ENCODE results near the gene FEZF1. TPM values are rescaled to one million over a fixed set of nuclear protein-coding genes. Genes with fewer than 3 reads are reported as not detected.

FEZF1 gene
- total and polyA plus RNA-seq, 4 donors = 0.04 to 0.18 TPM; not detected in 2

DNA sequence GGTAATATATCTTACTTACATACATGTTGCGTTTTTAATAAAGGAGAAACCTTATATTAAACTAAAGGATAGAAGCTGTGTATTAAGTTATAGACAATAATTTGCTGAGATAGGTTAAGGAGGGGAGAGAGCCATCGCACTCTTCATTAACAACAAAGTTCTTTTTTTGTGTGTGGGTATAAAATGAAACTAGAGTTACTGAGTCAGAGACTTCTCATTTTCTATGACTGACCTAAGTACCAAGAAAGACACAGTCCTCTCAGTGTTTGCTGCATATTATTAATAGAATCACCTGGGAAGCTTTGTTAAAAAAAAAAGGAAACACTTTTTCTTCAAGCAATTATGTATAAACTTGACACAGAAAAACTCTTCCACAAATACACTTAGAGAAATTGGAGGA lies 31.4 kb downstream of the FEZF1 start:
- ATAC-seq (ENCODE audit: insufficient read depth, low FRiP score) = no peak
- H3K4me1 ChIP-seq (ENCODE audit: control insufficient read depth in 5 of 5, insufficient read depth in 5 of 5, low read length in 5 of 5) = no peaks in the 10 kb centered on the region
- H3K9ac ChIP-seq (ENCODE audit: insufficient read depth in 1 of 2, low read length in 2 of 2) = no peak overlapping the region
- no peak overlapping the region for H3K4me3 ChIP-seq
- 87 to 89% methylated on average over 2 of the region's 2 CpGs for WGBS, 2 donors
- H3K36me3 ChIP-seq (ENCODE audit: control insufficient read depth in 4 of 4, insufficient read depth in 4 of 4, low read length in 4 of 4) = no peaks in the 10 kb centered on the region
- H3K9me3 ChIP-seq (ENCODE audit: control insufficient read depth in 4 of 4, insufficient read depth in 3 of 4, low read length in 3 of 4) = peaks cover 0 to 2% (median 0%) of the 10 kb centered on the region in 4 donors
- DNase-seq = no peak
- no peak overlapping the region for H3K27ac ChIP-seq (ENCODE audit: low read depth in 1 of 2, low read length in 1 of 2)
- TF ChIP-seq, protein P1, sequence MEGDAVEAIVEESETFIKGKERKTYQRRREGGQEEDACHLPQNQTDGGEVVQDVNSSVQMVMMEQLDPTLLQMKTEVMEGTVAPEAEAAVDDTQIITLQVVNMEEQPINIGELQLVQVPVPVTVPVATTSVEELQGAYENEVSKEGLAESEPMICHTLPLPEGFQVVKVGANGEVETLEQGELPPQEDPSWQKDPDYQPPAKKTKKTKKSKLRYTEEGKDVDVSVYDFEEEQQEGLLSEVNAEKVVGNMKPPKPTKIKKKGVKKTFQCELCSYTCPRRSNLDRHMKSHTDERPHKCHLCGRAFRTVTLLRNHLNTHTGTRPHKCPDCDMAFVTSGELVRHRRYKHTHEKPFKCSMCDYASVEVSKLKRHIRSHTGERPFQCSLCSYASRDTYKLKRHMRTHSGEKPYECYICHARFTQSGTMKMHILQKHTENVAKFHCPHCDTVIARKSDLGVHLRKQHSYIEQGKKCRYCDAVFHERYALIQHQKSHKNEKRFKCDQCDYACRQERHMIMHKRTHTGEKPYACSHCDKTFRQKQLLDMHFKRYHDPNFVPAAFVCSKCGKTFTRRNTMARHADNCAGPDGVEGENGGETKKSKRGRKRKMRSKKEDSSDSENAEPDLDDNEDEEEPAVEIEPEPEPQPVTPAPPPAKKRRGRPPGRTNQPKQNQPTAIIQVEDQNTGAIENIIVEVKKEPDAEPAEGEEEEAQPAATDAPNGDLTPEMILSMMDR (IDR thresholded peaks at IDR 0.05; ENCODE audit: control extremely low read depth, extremely low read depth) = no peak
- no peaks in the 10 kb centered on the region for H3K27me3 ChIP-seq (ENCODE audit: control insufficient read depth in 3 of 3, insufficient read depth in 3 of 3, low read length in 2 of 3)

GRCh38 chr7:122269241-122269640 lies 35.3 kb downstream of the FEZF1 start:
- Histone ChIP-seq H3K4me1 (ENCODE audit: control insufficient read depth in 5 of 5, insufficient read depth in 5 of 5, low read length in 5 of 5) (no peaks in the 10 kb centered on the region), H3K4me3 (no peak overlapping the region), H3K9me3 (ENCODE audit: control insufficient read depth in 4 of 4, insufficient read depth in 3 of 4, low read length in 3 of 4) (no peaks in the 10 kb centered on the region), H3K9ac (ENCODE audit: insufficient read depth in 1 of 2, low read length in 2 of 2) (no peak overlapping the region), H3K27me3 (ENCODE audit: control insufficient read depth in 3 of 3, insufficient read depth in 3 of 3, low read length in 2 of 3) (no peaks in the 10 kb centered on the region), H3K36me3 (ENCODE audit: control insufficient read depth in 4 of 4, insufficient read depth in 4 of 4, low read length in 4 of 4) (no peaks in the 10 kb centered on the region), H3K27ac (ENCODE audit: low read depth in 1 of 2, low read length in 1 of 2) (no peak overlapping the region)
- ATAC-seq (ENCODE audit: insufficient read depth, low FRiP score) (no peak), DNase-seq (no peak)
- 42 to 65% methylated on average over 1 of the region's 1 CpG for WGBS, 2 donors
- TF ChIP-seq, protein P1 (IDR thresholded peaks at IDR 0.05; ENCODE audit: control extremely low read depth, extremely low read depth) = no peak

DNA sequence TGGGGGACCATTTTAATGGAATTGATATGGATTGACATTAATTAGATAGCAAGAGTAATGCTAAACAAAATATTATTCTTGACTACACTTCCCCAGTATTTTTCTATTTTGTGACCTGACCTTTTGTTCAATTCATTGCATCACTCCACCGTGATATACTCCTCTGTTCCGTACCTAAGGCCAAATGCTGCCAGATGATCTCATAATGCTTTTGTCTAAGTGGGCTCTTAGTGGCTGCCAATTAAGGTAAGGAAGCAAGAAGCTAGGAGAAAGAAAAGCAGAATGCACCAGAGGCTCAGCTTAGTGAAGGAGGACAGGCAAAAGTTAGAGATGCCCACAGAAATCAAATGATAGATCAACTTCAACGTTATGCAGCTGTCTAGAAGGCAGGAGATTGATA lies 36.4 kb downstream of the FEZF1 start:
- TF ChIP-seq, protein P1 (IDR thresholded peaks at IDR 0.05; ENCODE audit: control extremely low read depth, extremely low read depth) = no peak
- ATAC-seq (ENCODE audit: insufficient read depth, low FRiP score) (no peak), DNase-seq (no peak)
- Histone ChIP-seq H3K4me3 (no peak overlapping the region), H3K27ac (ENCODE audit: low read depth in 1 of 2, low read length in 1 of 2) (no peak overlapping the region), H3K9me3 (ENCODE audit: control insufficient read depth in 4 of 4, insufficient read depth in 3 of 4, low read length in 3 of 4) (no peaks in the 10 kb centered on the region), H3K36me3 (ENCODE audit: control insufficient read depth in 4 of 4, insufficient read depth in 4 of 4, low read length in 4 of 4) (no peaks in the 10 kb centered on the region), H3K27me3 (ENCODE audit: control insufficient read depth in 3 of 3, insufficient read depth in 3 of 3, low read length in 2 of 3) (no peaks in the 10 kb centered on the region), H3K4me1 (ENCODE audit: control insufficient read depth in 5 of 5, insufficient read depth in 5 of 5, low read length in 5 of 5) (no peaks in the 10 kb centered on the region), H3K9ac (ENCODE audit: insufficient read depth in 1 of 2, low read length in 2 of 2) (no peak overlapping the region)
- 58 to 67% methylated on average over 3 of the region's 3 CpGs for WGBS, 2 donors

DNA sequence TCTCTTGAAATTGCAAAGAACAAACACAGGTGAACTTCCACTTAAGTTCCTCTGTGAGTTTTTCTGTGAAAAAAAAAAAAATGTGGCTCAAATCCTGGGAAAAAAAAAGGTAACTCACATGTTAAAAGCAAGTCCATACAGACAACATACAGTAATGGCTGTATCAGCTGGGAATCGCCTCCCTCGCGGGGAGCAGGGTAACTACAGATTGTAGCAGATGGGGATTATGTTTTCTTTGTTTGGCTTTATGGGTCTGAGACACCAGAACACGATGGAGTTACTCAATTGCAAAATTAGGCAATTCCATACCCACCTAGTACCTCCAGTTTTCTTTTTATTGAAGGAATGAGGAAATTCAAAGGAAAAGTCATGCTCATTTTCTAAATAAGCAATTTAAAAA lies 42.3 kb downstream of the FEZF1 start:
- Histone ChIP-seq H3K27me3 (ENCODE audit: control insufficient read depth in 3 of 3, insufficient read depth in 3 of 3, low read length in 2 of 3) (peaks cover 0 to 2% (median 0%) of the 10 kb centered on the region in 3 donors), H3K27ac (ENCODE audit: low read depth in 1 of 2, low read length in 1 of 2) (no peak overlapping the region), H3K4me1 (ENCODE audit: control insufficient read depth in 5 of 5, insufficient read depth in 5 of 5, low read length in 5 of 5) (no peaks in the 10 kb centered on the region), H3K4me3 (no peak overlapping the region), H3K9ac (ENCODE audit: insufficient read depth in 1 of 2, low read length in 2 of 2) (no peak overlapping the region), H3K9me3 (ENCODE audit: control insufficient read depth in 4 of 4, insufficient read depth in 3 of 4, low read length in 3 of 4) (peaks cover 0 to 2% (median 0%) of the 10 kb centered on the region in 4 donors), H3K36me3 (ENCODE audit: control insufficient read depth in 4 of 4, insufficient read depth in 4 of 4, low read length in 4 of 4) (no peaks in the 10 kb centered on the region)
- TF ChIP-seq, protein P1 (IDR thresholded peaks at IDR 0.05; ENCODE audit: control extremely low read depth, extremely low read depth) = no peak
- WGBS, 2 donors = 34 to 45% methylated on average over 4 of the region's 4 CpGs
- DNase-seq = peak in 1 of 3 donors; percentile 1
- ATAC-seq (ENCODE audit: insufficient read depth, low FRiP score) = no peak
